HG03460 (cell line): ENCODE data around the gene ADCY2.

Experiments
- ATAC-seq: cut with Tn5 transposase; IDR thresholded peaks from one replicate; pipeline ENCODE4 v1.9.1; 2021; ENCODE audit not compliant: unreplicated experiment

ADCY2 gene

DNA sequence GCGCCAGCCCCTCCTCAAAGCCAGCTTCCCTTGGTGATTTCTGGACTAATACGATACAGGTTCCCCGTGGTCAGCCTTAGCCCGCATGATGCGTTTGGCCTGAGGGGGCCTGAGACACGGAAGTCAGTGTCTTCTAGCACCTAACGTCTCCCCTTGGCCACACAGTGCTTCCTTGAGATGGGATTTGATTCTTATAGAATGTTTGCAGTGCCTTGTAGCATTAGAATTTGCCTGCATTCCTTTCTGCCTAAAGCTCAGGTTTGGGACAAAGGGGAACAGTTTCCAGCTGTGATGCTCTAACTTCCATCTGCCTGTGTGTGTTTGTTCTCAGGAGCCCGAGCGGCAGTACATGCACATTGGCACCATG lies 420.6 kb downstream of the ADCY2 start:
- peak; percentile 15 for ATAC-seq

DNA sequence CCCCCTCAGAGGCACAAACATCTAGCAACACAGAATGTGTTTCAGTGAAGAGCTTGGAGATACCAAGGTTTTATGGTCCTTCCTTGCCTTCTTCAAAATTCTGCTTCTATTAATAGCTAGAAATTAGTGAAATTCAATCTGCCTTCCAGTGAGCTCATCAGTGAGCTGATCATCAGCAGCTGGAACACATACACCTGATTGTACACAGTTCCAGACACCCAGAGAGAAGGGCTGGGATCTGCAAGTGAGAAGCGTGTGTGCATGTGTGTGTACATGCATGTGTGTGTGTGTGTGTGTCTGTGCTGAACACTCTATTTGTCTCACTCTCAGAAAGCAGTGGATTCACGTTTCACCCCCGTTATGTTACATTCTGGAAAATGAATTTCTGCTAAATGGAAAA lies 426.5 kb downstream of the ADCY2 start:
- no peak for ATAC-seq

- ATAC-seq = no peak
These were observed 427.7 kb downstream of the ADCY2 start for GRCh38 chr5:7823594-7823993.

DNA sequence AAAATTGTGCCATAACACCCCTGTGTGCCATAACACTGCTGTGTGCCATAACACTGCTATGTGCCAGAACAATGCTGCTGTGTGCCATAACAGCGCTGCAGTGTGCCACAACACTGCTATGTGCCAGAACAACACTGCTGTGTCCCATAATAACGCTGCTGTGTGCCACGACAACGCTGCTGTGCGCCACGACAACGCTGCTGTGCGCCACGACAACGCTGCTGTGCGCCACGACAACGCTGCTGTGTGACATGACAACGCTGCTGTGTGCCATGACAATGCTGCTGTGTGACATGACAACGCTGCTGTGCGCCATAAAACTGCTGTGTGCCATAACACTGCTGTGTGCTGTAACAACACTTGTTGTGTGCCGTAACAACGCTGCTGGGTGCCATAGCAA lies 429.1 kb downstream of the ADCY2 start:
- ATAC-seq = no peak

DNA sequence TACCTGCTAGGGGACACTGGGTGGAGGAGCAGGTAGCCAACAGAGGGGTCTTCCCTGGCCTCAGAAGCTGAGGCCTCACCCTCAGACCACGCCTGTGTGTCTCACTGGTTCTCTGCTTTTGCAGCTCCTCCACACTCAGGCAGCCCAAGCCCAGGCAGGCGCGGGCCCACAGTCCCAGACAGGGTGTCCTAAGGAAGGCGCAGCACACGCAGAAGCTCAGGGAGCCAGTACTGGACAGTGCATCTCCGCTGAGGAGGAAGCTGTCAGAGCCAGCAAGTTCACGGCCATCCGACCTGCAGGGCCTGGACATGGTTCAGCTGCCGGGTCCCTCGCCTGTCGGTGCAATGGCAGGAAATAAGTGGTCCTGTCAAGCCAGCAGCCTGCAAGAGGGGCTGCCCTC lies 429.7 kb downstream of the ADCY2 start:
- no peak for ATAC-seq

DNA sequence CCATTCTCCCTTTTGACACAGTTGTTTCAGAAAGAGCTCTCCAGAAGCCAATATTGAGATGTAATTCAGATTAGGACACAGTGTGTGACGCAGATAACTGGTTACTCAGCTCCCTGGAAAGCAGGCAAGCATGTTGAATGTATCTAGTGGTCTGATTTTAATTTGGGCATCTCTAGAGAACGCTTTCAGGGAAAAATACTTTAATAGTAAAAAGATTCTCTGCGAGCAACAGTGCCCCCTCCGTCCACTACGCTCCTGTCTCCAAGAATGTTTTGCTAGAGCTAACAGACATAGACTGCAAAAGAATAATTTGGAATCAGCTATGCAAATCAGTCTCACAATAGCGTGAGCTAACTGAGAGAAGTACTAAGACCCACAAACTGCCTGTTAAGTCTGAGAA lies 431.7 kb downstream of the ADCY2 start:
- no peak for ATAC-seq

GRCh38 chr5:7828269-7828668 lies 432.3 kb downstream of the ADCY2 start:
- ATAC-seq = no peak

DNA sequence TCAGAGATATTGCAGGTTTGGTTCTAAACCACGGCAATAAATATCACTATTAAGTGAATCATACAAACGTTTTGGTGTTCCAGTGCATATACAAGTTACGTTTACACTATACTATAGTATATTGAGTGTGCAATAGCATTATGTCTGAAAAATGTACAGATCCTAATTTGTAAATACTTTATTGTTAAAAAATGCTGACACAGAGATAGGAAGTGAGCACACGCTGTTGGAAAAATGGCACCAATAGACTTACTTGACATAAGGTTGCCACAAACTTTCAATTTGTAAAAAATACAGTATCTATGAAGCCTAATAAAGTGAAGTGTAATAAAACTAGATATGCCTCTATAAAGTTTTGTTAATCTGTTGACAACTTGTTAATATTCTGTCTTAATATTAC lies 439.0 kb downstream of the ADCY2 start:
- no peak for ATAC-seq

GRCh38 chr5:7837403-7837802 lies 441.5 kb downstream of the ADCY2 start:
- no peak for ATAC-seq

GRCh38 chr5:7842531-7842930 lies 446.6 kb downstream of the ADCY2 start:
- no peak for ATAC-seq

GRCh38 chr5:7844901-7845300 lies 449.0 kb downstream of the ADCY2 start:
- ATAC-seq = no peak

DNA sequence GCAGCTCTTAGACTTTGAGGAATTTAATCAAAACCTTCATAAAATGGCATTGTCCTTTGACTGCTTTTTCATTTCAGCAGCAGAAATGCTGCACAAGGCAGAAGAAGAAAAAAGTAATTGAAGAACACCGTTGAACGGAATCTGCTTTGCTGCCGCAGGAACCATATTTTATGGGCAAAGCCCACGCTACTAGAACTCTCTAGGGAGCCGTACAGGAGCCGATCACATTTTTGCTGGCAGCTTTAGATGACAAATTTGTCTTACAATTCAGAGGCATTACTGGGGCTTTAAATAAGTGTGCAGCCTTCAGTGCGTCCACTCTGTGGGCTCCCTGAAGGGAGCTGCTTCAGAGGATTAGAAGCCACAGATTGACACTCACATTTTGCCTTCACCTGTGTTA lies 449.6 kb downstream of the ADCY2 start:
- ATAC-seq = no peak

DNA sequence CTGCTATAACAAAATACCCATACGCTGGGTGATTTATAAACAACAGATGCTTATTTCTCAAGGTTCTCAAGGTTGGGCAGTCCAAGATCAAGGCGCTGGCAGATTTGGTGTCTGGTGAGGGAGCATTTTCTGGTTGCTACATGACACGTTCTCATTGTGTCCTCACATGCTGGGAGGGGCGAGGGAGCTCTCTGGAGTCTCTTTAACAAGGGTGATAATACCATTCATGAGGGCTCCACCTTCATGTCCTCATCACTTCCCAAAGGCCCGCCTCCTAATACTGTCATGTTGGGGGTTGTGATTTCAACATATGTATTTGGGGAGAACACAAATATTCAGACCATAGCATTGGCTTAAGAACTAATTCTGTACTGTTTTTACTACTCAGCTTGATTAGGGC lies 450.4 kb downstream of the ADCY2 start:
- ATAC-seq = no peak

DNA sequence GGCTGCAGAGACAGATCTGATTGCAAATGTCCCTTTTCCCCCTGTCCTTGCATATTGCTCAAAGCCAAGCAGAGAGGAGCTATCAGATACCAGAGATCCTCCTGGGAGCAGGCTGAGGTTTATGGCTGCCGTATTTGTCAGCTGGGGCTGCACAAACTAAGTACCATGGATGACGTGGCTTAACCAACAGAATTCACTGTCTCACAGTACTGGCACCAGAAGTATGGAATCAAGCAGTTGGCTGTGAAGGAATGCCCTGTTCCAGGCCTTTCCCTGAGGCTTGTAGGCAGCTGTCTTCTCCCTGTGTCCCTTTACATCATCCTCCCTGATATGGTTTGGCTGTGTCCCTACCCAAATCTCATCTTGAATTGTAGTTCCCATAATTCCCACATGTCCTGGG lies 452.4 kb downstream of the ADCY2 start:
- ATAC-seq = no peak

DNA sequence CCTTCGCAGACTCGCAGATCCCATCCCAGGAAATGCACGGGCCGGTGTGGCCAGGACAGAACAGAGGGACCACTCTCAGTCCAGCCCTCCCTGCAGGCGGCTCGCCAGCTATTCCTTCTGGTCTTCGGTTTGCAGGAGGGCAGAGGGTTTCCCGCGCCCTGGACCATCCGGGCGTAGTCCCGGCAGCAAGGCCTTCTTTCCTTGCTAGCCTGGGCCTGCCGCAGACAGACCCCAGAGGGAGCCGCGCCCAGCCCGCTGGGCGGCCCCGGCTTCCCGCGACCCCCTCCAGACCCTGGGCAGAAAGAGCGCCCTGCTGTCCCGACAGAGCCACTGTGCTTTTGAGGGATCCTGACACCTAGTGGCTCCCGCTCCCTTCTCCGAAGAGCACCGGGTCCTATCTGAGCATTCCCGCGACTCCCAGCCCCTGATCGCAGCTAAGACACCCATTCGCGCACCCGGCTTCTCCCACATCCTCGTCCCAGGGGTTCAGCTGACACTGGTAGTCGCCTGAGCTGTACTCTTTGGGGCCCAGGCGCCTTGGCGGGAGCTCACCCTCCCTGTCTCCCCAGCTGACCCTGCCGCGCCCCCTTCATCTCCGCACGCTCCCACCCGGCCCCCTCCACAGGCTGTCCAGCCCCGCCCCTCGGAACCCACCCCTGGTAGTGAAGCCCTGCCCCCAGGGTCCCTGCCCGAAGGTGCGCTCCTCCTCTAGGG lies 453.9 kb downstream of the ADCY2 start:
- ATAC-seq = no peak

DNA sequence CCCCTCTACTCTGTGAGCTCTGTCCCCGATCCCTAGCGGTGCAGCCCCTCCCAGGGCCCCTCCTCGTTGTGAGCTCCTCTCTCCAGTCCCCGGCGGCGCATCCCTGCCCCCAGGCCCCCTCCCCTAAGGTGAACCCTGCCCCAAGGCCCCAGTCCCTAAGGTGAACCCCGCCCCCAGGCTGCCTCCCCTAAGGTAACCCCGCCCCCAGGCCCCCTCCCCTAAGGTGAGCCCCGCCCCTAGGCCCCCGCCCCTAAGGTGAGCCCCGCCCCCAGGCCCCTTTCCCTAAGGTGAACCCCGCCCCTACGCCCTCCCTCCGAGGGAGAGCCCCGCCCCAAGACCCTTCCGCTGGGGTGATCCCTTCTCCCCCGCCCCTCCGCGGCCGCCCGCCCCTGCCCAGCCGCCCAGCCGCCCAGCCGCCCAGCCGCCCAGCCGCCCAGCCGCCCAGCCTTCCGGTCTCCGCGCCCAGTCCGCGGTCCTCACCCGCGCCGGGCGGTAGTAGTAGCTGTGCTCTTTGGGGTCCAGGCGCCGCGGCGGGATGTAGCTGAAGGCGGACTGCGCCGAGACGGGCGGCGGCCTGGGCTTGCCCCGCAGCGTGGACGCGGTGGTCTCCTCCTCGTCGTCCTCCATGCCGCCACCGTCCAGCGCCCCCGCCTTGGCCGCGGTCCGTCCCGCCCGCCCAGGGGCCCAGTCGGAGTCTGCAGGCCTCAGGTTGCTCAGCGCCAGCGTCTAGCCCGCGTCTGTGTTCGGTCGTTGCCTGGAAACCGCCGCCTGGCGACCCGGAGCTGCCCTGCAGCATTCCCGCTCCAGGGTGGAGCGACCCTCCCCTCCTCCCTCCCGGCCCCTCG lies 454.7 kb downstream of the ADCY2 start, which contains the start of gene CFAP90:
Gene CFAP90, minus strand, starts transcription at position 739 of the 845 bp plus-strand sequence. Its CDS starts 112 bp downstream, at position 627.
- no peak for ATAC-seq

- ATAC-seq = no peak
These were observed 455.3 kb downstream of the ADCY2 start for GRCh38 chr5:7851240-7851592.

DNA sequence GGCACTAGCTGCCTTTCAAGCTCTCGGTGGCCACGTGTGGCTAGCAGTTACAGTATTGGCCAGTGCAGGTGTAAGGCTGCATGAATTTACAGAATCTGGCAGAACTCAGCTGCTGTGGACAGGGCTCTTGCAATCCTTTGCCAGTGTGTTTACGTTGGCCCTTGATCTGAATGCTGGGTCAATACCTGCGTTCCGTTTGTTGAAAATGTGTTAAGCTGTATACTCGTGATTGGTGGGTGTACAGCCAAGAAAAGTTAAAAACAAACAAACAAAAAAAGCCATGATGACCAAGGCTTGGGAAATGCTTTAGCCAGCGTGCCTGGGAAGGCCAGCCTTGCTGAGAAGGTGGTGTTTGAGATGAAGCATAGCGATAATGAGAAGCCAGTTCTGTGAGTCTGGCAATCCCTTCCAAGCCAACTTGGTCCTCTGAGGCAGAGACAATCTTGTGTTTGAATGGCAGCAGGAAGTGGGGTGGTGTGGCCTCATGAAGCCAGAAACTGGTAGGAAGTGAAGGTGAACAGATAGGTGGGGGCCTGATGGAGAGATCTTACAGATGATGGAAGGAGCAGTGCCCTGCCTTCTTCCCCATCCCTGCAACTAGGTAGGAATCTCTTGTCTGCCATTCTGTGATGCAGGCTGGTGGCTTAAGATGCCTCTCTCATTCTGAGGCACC lies 455.8 kb downstream of the ADCY2 start:
- no peak for ATAC-seq

GRCh38 chr5:7852542-7852941 lies 456.6 kb downstream of the ADCY2 start:
- ATAC-seq = no peak

DNA sequence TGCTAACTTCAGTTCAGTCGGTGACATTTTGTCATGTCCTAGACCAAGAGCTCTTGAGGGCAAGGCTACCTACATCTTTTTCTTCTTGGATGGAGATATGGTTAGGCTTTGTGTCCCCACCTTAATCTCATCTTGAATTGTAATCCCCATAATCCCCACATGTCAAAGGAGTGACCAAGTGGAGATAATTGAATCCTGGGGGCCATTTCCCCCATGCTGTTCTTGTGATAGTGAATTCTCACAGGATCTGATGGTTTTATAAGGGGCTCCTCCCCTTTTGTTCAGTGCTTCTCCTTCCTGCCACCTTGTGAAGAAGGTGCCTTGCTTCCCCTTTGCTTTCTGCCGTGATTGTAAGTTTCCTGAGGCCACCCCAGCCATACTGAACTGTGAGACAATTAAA lies 457.1 kb downstream of the ADCY2 start:
- no peak for ATAC-seq

- ATAC-seq = no peak
These were observed 459.7 kb downstream of the ADCY2 start for GRCh38 chr5:7855611-7856010.

DNA sequence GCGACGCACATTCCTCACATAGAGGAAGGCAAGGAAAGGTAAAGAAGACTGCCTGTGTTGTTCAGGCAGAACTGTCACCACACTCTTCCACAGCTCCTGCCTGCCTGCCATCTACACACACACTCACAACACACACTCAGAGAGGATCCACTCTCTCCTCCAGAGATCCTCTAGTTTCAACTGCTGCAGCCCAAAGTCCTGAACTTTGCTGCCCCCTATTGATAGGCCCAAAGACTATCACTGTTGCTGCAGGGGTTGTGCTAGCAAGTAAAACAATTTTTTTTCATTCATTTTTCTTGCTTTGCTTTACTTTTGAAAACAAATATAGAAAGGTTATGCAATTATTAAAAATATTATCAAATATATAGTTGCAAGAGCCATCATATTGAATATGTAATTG lies 460.9 kb downstream of the ADCY2 start:
- no peak for ATAC-seq
